DND-41 (cell line): Measurements from ENCODE around the gene ILDR2.

ENCODE experiments used
- ATAC-seq: fragments of 200-7000 bp; cut with Tn5 transposase; 3 replicates; pipeline ENCODE4 v1.9.1; 2021; ENCODE audit warnings: low read depth; ENCODE audit not compliant: insufficient read depth
- DNase-seq: peaks from one replicate; pipeline ENCODE4 v3.0.0-alpha.2; 2020
- H2AFZ ChIP-seq: 2 replicates; pipeline ENCODE4 v1.6.0; 2012; ENCODE audit warnings: low read depth, low read length
- H3K27ac ChIP-seq: 2 replicates; pipeline ENCODE4 v1.5.1; 2012; ENCODE audit warnings: low read length, inconsistent platforms
- H3K27me3 ChIP-seq: fragments of 200-600 bp; sonication (generic); 2 replicates; pipeline ENCODE4 v1.6.0; 2012; ENCODE audit warnings: low read length, mild to moderate bottlenecking, inconsistent platforms; ENCODE audit not compliant: insufficient read depth, poor library complexity
- H3K36me3 ChIP-seq: 2 replicates; pipeline ENCODE4 v1.5.1; 2012; ENCODE audit warnings: low read length, inconsistent platforms; ENCODE audit not compliant: insufficient read depth
- H3K4me1 ChIP-seq: 2 replicates; pipeline ENCODE4 v1.5.1; 2012; ENCODE audit warnings: mild to moderate bottlenecking, low read length; ENCODE audit not compliant: insufficient read depth
- H3K4me2 ChIP-seq: 2 replicates; pipeline ENCODE4 v1.6.0; 2012; ENCODE audit warnings: mild to moderate bottlenecking, moderate library complexity, low read length, inconsistent platforms; ENCODE audit not compliant: insufficient read depth
- H3K4me3 ChIP-seq, 2 experiments: fragments of 200-600 bp in 1 of 2; shearing (Covaris generic) in 1 of 2; 2 replicates each; pipeline ENCODE4 v1.5.1; 2012 to 2016; ENCODE audit warnings: inconsistent platforms in 2 of 2, low read length in 2 of 2, mild to moderate bottlenecking in 2 of 2, low read depth in 1 of 2, moderate library complexity in 1 of 2
- H3K79me2 ChIP-seq: 2 replicates; pipeline ENCODE4 v1.6.0; 2012; ENCODE audit warnings: low read length, inconsistent platforms; ENCODE audit not compliant: insufficient read depth
- H3K9ac ChIP-seq: 2 replicates; pipeline ENCODE4 v1.6.0; 2012; ENCODE audit warnings: low read depth, mild to moderate bottlenecking, inconsistent platforms, low read length, moderate library complexity
- H3K9me3 ChIP-seq: 2 replicates; pipeline ENCODE4 v1.5.1; 2012; ENCODE audit warnings: low read length, moderate library complexity, mild to moderate bottlenecking, inconsistent platforms; ENCODE audit not compliant: insufficient read depth, severe bottlenecking
- H4K20me1 ChIP-seq: 2 replicates; pipeline ENCODE4 v1.6.0; 2012; ENCODE audit warnings: low read length; ENCODE audit not compliant: insufficient read depth
- EZH2 ChIP-seq: IDR thresholded peaks from 3 replicates; pipeline ENCODE4 v1.6.1; 2012; ENCODE audit warnings: borderline replicate concordance, low read depth, mild to moderate bottlenecking, moderate library complexity, low read length, inconsistent platforms; ENCODE audit not compliant: severe bottlenecking
- TF ChIP-seq, protein P1 (sequence below): IDR thresholded peaks from 2 replicates; pipeline ENCODE4 v1.5.1; 2012; ENCODE audit warnings: borderline replicate concordance, low read length, moderate library complexity, mild to moderate bottlenecking; ENCODE audit not compliant: poor library complexity, severe bottlenecking; ENCODE audit errors: extremely low read depth

The ILDR2 gene

DNA sequence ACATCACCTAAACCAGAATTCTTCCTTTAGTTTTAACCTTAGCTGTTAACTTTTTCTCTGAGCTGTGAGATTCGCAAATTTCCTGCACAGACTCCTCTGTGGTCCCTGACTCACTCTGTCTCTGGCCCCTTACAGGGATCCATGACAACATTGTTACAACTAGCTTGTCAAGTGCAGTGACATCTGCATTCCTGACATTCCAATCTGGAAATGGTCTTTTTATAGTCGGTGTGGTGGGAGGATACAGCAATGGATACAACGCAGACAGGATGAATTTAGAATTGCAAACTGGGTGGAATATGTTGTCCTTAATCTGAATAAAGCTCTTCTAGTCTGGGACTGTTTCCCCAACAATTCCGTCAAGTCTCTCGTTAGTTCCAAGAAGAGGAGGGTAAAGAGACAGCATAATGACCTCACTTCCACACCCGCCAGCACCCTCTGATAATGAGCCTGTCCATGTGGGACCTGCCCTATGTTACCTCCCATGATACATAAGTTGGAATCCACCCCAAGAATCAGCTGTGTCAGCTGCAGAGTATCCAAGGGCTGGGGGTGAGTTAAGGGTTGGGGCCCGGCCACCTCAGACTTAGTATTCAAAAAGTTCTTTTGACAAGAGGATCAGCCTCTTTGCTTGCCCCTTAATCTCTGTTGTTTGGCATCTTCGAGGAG lies 49.4 kb downstream of the ILDR2 start:
- DNase-seq (no peak), ATAC-seq (no peak)
- Histone ChIP-seq H4K20me1 (no peaks in the 10 kb centered on the region), H3K4me3 (no peak overlapping the region), H3K27me3 (no peaks in the 10 kb centered on the region), H3K9me3 (no peaks in the 10 kb centered on the region), H3K9ac (no peak overlapping the region), H3K79me2 (no peaks in the 10 kb centered on the region), H3K36me3 (peaks cover 8% of the 10 kb centered on the region), H3K4me1 (no peaks in the 10 kb centered on the region), H3K27ac (no peak overlapping the region), H2AFZ (no peak overlapping the region), H3K4me2 (no peak overlapping the region)
- TF ChIP-seq, protein P1, sequence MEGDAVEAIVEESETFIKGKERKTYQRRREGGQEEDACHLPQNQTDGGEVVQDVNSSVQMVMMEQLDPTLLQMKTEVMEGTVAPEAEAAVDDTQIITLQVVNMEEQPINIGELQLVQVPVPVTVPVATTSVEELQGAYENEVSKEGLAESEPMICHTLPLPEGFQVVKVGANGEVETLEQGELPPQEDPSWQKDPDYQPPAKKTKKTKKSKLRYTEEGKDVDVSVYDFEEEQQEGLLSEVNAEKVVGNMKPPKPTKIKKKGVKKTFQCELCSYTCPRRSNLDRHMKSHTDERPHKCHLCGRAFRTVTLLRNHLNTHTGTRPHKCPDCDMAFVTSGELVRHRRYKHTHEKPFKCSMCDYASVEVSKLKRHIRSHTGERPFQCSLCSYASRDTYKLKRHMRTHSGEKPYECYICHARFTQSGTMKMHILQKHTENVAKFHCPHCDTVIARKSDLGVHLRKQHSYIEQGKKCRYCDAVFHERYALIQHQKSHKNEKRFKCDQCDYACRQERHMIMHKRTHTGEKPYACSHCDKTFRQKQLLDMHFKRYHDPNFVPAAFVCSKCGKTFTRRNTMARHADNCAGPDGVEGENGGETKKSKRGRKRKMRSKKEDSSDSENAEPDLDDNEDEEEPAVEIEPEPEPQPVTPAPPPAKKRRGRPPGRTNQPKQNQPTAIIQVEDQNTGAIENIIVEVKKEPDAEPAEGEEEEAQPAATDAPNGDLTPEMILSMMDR: no peak
- no peak for TF ChIP-seq EZH2

DNA sequence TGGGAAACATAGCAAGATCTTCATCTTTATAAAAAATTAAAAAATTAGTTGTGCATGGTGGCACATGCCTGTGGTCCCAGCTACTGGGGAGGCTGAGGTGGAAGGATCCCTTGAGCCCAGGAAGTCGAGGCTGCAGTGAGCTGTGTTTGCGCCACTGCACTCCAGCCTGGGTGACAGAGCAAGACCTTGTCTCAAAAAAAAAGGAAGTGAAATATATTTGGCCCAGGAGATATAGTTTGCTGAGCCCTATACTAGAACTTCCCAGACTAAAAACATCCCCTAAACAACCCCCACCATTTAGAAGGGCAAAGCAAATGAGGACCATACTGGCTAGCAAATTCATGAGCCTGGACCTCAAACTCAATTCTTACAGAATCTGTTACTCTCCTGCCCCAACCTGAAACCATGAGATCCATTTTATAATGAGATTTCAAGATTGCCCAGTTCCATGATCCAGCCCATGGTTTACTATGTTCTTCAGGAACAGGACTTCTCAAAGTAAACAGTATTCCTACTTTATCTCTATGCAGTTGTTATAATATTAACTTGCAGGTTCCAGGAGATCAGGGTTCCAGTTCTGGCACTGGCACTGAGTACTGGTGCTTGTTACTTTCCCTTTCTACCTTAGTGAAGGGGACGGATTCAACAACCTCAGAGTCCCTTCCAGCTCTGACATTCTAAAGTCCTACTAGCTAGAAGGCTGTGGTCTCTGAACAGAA lies 50.4 kb downstream of the ILDR2 start:
- TF ChIP-seq, protein P1: no peak
- H3K4me1 ChIP-seq: no peaks in the 10 kb centered on the region
- DNase-seq: no peak
- no peaks in the 10 kb centered on the region for H3K79me2 ChIP-seq
- ATAC-seq: no peak
- no peak overlapping the region for H2AFZ ChIP-seq
- no peaks in the 10 kb centered on the region for H3K9me3 ChIP-seq
- H3K9ac ChIP-seq: no peak overlapping the region
- no peak overlapping the region for H3K27ac ChIP-seq
- H3K36me3 ChIP-seq: peaks cover 8% of the 10 kb centered on the region
- no peak overlapping the region for H3K4me3 ChIP-seq
- no peak overlapping the region for H3K4me2 ChIP-seq
- no peaks in the 10 kb centered on the region for H4K20me1 ChIP-seq
- H3K27me3 ChIP-seq: no peaks in the 10 kb centered on the region

DNA sequence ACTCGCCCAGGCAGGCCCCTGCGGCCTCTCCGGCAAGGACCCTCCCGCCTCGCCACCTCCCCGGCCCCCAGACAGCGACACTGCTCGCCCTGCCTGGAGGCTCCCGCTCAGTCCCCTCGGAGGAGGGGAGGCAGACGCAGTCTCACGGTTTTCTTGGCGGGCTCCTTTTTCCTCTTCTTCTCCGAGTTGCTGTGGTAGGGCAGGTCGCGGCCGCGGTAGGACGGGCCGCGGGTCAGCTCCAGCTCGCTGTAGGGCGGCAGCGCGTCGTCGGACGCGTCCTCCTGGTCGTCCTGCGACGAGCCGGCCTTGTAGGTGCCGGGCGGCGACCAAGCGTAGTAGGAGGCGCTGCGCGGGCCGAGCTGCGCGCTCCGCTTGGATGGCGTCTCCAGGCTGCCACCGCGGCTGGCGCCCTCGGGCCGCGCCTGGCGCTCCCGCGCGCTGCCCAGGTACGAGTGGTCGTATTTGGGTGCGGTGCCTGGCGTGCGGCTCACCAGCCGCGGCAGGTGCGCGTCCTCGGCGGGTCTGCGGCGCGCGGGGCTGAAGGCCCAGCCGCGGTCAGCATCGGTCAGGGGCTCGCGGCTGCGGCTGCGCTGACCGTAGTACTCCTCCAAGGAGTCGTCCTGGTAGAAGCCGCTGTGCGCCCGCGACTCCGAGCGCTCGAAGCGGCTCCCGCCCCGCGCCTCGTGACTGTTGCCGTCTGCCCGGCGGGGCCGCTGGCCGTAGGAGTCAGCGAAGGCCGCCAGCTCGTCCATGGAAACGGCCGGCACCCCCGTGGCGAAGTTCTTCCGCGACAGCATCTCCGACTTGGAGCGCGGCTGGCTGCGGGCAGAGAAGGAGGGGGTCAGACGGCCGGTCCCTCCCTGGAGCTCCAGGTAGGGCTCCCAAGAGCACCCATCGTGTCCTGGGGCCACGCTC lies 54.5 kb downstream of the ILDR2 start:
- Histone ChIP-seq H2AFZ (no peak overlapping the region), H3K9ac (no peak overlapping the region), H4K20me1 (no peaks in the 10 kb centered on the region), H3K4me2 (no peak overlapping the region), H3K4me3 (no peak overlapping the region), H3K4me1 (no peaks in the 10 kb centered on the region), H3K36me3 (peaks cover 26% of the 10 kb centered on the region), H3K27me3 (no peaks in the 10 kb centered on the region), H3K27ac (no peak overlapping the region), H3K9me3 (no peaks in the 10 kb centered on the region), H3K79me2 (no peaks in the 10 kb centered on the region)
- ATAC-seq (no peak), DNase-seq (no peak)
- TF ChIP-seq, protein P1: no peak
- no peak for TF ChIP-seq EZH2
